Mesendoderm (in vitro differentiated cells): Measurements from ENCODE around the gene NOM1.

Source experiments
- DNase-seq: peaks from one replicate; pipeline ENCODE4 v3.0.0; 2013
- H2AK5ac ChIP-seq: 2 replicates; pipeline ENCODE4 v1.6.1; 2013; ENCODE audit warnings: low read length, inconsistent platforms
- H2BK120ac ChIP-seq: 2 replicates; pipeline ENCODE4 v1.6.1; 2013; ENCODE audit warnings: low read depth, mild to moderate bottlenecking, low read length, moderate library complexity, mixed read lengths
- H2BK15ac ChIP-seq: replicated peaks from 2 replicates; pipeline ENCODE4 v1.6.1; 2013; ENCODE audit warnings: low read depth, mild to moderate bottlenecking, moderate library complexity
- H2BK5ac ChIP-seq: 2 replicates; pipeline ENCODE4 v1.6.1; 2013; ENCODE audit warnings: low read length, inconsistent platforms
- H3K18ac ChIP-seq: 2 replicates; pipeline ENCODE4 v1.6.1; 2013; ENCODE audit warnings: mild to moderate bottlenecking, low read length, mixed read lengths
- H3K23ac ChIP-seq: one replicate; pipeline ENCODE4 v1.6.1; 2013; ENCODE audit warnings: low read length
- H3K27ac ChIP-seq: 2 replicates; pipeline ENCODE4 v1.5.1; 2013; ENCODE audit warnings: low read depth, mild to moderate bottlenecking, inconsistent platforms, low read length, moderate library complexity
- H3K27me3 ChIP-seq: 2 replicates; pipeline ENCODE4 v1.6.1; 2013; ENCODE audit warnings: low read length, control low read depth, mild to moderate bottlenecking, inconsistent platforms; ENCODE audit not compliant: insufficient read depth, poor library complexity
- H3K36me3 ChIP-seq: 2 replicates; pipeline ENCODE4 v1.6.1; 2013; ENCODE audit warnings: low read length, inconsistent platforms; ENCODE audit not compliant: control insufficient read depth, insufficient read depth
- H3K4ac ChIP-seq: one replicate; pipeline ENCODE4 v1.6.1; 2013; ENCODE audit warnings: low read depth, mild to moderate bottlenecking, low read length, moderate library complexity
- H3K4me1 ChIP-seq: 2 replicates; pipeline ENCODE4 v1.6.1; 2013; ENCODE audit warnings: low read depth, low read length, inconsistent platforms; ENCODE audit not compliant: control insufficient read depth
- H3K4me2 ChIP-seq: 2 replicates; pipeline ENCODE4 v1.6.1; 2013; ENCODE audit warnings: low read length
- H3K4me3 ChIP-seq: 2 replicates; pipeline ENCODE4 v1.5.1; 2013; ENCODE audit warnings: mild to moderate bottlenecking, low read length
- H3K56ac ChIP-seq: one replicate; pipeline ENCODE4 v1.6.1; 2013; ENCODE audit warnings: low read length
- H3K79me1 ChIP-seq: 2 replicates; pipeline ENCODE4 v1.6.1; 2013; ENCODE audit warnings: low read length, inconsistent platforms
- H3K79me2 ChIP-seq: 2 replicates; pipeline ENCODE4 v1.6.1; 2013; ENCODE audit warnings: mild to moderate bottlenecking, low read length; ENCODE audit not compliant: control insufficient read depth, insufficient read depth
- H3K9ac ChIP-seq: 2 replicates; pipeline ENCODE4 v1.6.1; 2013; ENCODE audit warnings: low read length, inconsistent platforms
- H4K5ac ChIP-seq: one replicate; pipeline ENCODE4 v1.6.1; 2013; ENCODE audit warnings: low read length
- H4K8ac ChIP-seq: one replicate; pipeline ENCODE4 v1.6.1; 2013; ENCODE audit warnings: low read depth, mild to moderate bottlenecking, control low read depth, low read length, moderate library complexity
- WGBS: extraction: QIAGEN DNeasy Blood & Tissue Kit; methylation state at CpG from one replicate; pipeline ENCODE4 v1.1.7; 2013; ENCODE audit warnings: low lambda C conversion rate, missing lambda C conversion rate; ENCODE audit not compliant: insufficient coverage; ENCODE audit errors: extremely low coverage; 5-methylcytosine and 5-hydroxymethylcytosine counted together

NOM1 gene

GRCh38 chr7:157002819-157003421 lies 53.4 kb downstream of the NOM1 start:
- DNase-seq: peak; percentile 66
- no peak overlapping the region for H3K56ac ChIP-seq

DNA sequence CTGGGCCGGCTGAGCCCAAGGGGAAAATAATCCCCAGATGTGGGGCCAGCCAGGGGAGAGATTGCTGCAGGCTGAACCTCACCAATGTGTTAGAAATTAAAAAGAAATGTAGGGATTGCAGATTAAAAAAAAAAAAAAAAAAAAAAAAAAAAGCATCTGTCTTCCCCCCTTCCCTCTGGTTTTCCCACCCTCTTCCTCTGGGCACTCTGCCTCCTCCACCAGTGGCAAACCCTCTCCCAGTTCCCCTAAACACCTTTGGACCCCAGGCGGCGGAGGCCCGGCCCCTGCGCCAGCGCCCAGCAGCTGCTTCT lies 53.9 kb downstream of the NOM1 start:
- no peak overlapping the region for H2BK15ac ChIP-seq
- H3K56ac ChIP-seq: no peak overlapping the region
- no peak overlapping the region for H2BK120ac ChIP-seq
- peaks cover 91% of the 10 kb centered on the region for H3K27me3 ChIP-seq
- no peak overlapping the region for H4K8ac ChIP-seq
- no peak overlapping the region for H3K4me3 ChIP-seq
- H3K36me3 ChIP-seq: no peaks in the 10 kb centered on the region
- H2BK5ac ChIP-seq: no peak overlapping the region
- no peak overlapping the region for H2AK5ac ChIP-seq
- WGBS: no CpG with 5 or more reads among the region's 6 CpGs
- H3K27ac ChIP-seq: no peak overlapping the region
- no peak overlapping the region for H3K18ac ChIP-seq
- H3K4ac ChIP-seq: no peak overlapping the region
- no peak overlapping the region for H3K23ac ChIP-seq
- H3K4me2 ChIP-seq: no peak overlapping the region
- H3K79me2 ChIP-seq: no peaks in the 10 kb centered on the region
- no peaks in the 10 kb centered on the region for H3K4me1 ChIP-seq
- DNase-seq: no peak
- H3K79me1 ChIP-seq: no peaks in the 10 kb centered on the region
- no peak overlapping the region for H3K9ac ChIP-seq
- H4K5ac ChIP-seq: no peak overlapping the region

More at GRCh38 chr7:157002819-157003421, 53.4 kb downstream of the NOM1 start:
- no peak overlapping the region for H3K18ac ChIP-seq
- H4K8ac ChIP-seq: no peak overlapping the region
- H3K27me3 ChIP-seq: peaks cover 91% of the 10 kb centered on the region
- no peak overlapping the region for H3K9ac ChIP-seq
- no peak overlapping the region for H3K4me3 ChIP-seq
- no peak overlapping the region for H2BK15ac ChIP-seq
- H2AK5ac ChIP-seq: no peak overlapping the region
- no peak overlapping the region for H3K27ac ChIP-seq
- H3K4ac ChIP-seq: no peak overlapping the region
- no peaks in the 10 kb centered on the region for H3K79me2 ChIP-seq
- H3K4me2 ChIP-seq: no peak overlapping the region
- no peak overlapping the region for H4K5ac ChIP-seq
- no peak overlapping the region for H2BK5ac ChIP-seq
- no peaks in the 10 kb centered on the region for H3K79me1 ChIP-seq
- H2BK120ac ChIP-seq: no peak overlapping the region
- H3K4me1 ChIP-seq: no peaks in the 10 kb centered on the region
- WGBS: no CpG with 5 or more reads among the region's 47 CpGs
- no peak overlapping the region for H3K23ac ChIP-seq
- H3K36me3 ChIP-seq: no peaks in the 10 kb centered on the region

GRCh38 chr7:157003756-157004520 lies 54.4 kb downstream of the NOM1 start:
- no peak overlapping the region for H3K23ac ChIP-seq
- no peaks in the 10 kb centered on the region for H3K36me3 ChIP-seq
- H3K4ac ChIP-seq: no peak overlapping the region
- H3K79me2 ChIP-seq: no peaks in the 10 kb centered on the region
- no peak overlapping the region for H3K9ac ChIP-seq
- WGBS: no CpG with 5 or more reads among the region's 60 CpGs
- H3K27ac ChIP-seq: no peak overlapping the region
- no peak overlapping the region for H2AK5ac ChIP-seq
- H3K18ac ChIP-seq: no peak overlapping the region
- H3K79me1 ChIP-seq: no peaks in the 10 kb centered on the region
- no peak overlapping the region for H2BK5ac ChIP-seq
- peaks cover 92% of the 10 kb centered on the region for H3K27me3 ChIP-seq
- no peak overlapping the region for H2BK120ac ChIP-seq
- peak overlapping the region; percentile 19 for H3K56ac ChIP-seq
- no peak overlapping the region for H4K8ac ChIP-seq
- no peaks in the 10 kb centered on the region for H3K4me1 ChIP-seq
- peak; percentile 81 for DNase-seq
- H2BK15ac ChIP-seq: no peak overlapping the region
- H3K4me3 ChIP-seq: no peak overlapping the region
- peak overlapping the region; percentile 18 for H3K4me2 ChIP-seq
- no peak overlapping the region for H4K5ac ChIP-seq

DNA sequence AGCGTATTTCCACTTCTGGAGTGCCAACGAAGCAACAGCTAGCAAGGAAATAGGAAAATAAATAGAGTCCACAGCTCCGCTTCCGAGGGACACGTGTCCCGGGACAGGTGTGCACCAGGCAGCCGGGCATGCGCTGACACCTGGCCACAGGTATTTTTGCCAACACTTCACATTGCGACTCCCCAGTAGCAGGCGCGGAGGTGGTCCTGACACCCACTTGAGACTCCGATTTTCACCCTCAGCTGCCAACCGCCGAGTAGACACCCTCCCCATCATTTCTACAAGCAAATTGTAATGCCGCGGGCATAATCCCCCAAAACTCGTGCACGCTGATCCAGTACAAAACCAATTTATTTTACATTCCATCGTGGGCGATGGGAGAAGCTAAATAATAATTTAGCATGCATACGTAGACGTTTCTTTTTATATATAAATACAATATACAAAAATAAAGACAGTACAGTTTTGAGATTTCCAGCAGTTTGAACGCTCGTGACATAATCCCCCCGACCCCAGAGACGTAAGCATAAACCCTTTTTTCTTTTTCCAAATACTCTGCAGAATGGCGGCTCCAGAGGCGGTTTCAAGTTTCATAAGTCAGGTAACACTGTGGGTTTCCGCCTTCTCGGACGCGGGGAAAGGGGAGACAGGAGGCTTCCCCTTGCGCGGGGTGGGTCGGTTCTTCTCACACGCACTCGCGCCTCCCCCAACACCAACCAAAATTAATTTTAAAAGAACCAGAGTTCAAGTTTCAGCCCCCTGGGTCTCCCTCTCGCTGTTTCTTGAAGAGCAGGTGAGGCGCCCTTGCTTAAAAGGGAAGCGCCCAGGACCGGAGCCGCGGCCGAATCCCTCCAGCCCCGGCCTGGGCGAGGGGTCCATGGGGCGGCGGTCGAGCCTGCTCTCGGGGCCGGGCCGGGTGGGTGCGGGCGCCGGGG lies 55.3 kb downstream of the NOM1 start:
- H2BK5ac ChIP-seq: no peak overlapping the region
- H2BK120ac ChIP-seq: no peak overlapping the region
- no peak overlapping the region for H3K27ac ChIP-seq
- H3K36me3 ChIP-seq: no peaks in the 10 kb centered on the region
- peak overlapping the region; percentile 89 for H3K23ac ChIP-seq
- H2BK15ac ChIP-seq: no peak overlapping the region
- no peaks in the 10 kb centered on the region for H3K4me1 ChIP-seq
- no peak overlapping the region for H3K4me3 ChIP-seq
- no peak overlapping the region for H4K5ac ChIP-seq
- H2AK5ac ChIP-seq: no peak overlapping the region
- no peak overlapping the region for H3K18ac ChIP-seq
- no peak overlapping the region for H4K8ac ChIP-seq
- no CpG with 5 or more reads among the region's 56 CpGs for WGBS
- no peak overlapping the region for H3K4ac ChIP-seq
- no peak for DNase-seq
- no peaks in the 10 kb centered on the region for H3K79me2 ChIP-seq
- no peak overlapping the region for H3K9ac ChIP-seq
- no peak overlapping the region for H3K56ac ChIP-seq
- H3K79me1 ChIP-seq: no peaks in the 10 kb centered on the region
- H3K27me3 ChIP-seq: peaks cover 91% of the 10 kb centered on the region
- H3K4me2 ChIP-seq: no peak overlapping the region

DNA sequence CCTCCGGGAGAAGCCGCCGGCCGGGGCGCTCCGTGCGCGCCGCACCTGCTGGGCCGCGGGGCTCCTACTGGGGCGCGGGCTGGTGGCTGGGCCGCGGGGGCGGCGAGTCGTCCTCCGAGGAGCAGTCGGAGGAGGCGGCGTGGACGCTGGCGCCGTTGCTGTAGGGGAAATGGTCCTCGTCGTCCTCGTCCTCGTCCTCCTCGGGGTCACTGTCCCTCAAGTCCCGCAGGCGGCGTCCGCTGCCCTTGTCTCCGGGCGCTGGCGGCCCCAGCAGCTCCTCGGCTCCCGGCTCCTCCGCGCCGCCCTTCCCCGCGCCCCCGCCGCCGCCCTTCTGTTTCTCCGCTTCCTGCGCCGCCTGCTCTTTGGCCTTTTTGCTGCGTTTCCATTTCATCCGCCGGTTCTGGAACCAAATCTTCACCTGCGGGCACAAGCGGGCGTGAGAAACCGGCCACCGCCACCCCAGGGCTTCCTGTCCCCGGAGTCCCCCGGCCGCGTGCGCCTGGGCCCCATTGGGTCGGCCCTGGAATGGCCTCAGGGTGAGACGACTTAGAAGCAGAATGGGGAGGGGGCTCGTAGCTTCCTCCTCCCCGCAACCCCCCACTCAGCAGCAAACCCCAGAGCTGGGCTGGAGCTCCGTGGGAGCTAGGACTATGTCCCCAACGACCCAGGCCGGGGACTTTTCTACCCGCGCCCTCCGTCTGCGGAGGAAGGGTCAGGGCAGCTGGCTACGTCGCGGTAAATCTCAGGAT lies 56.1 kb downstream of the NOM1 start:
- H2BK120ac ChIP-seq: no peak overlapping the region
- H3K23ac ChIP-seq: no peak overlapping the region
- no peak overlapping the region for H3K4ac ChIP-seq
- no peak overlapping the region for H2BK15ac ChIP-seq
- no peak overlapping the region for H4K8ac ChIP-seq
- peaks cover 85% of the 10 kb centered on the region for H3K27me3 ChIP-seq
- no peak overlapping the region for H3K27ac ChIP-seq
- no peaks in the 10 kb centered on the region for H3K79me2 ChIP-seq
- H2BK5ac ChIP-seq: no peak overlapping the region
- no peak overlapping the region for H2AK5ac ChIP-seq
- WGBS: no CpG with 5 or more reads among the region's 77 CpGs
- H3K4me2 ChIP-seq: no peak overlapping the region
- no peak overlapping the region for H4K5ac ChIP-seq
- peak overlapping the region; percentile 8 for H3K18ac ChIP-seq
- no peak overlapping the region for H3K4me3 ChIP-seq
- no peaks in the 10 kb centered on the region for H3K36me3 ChIP-seq
- no peak overlapping the region for H3K56ac ChIP-seq
- H3K79me1 ChIP-seq: no peaks in the 10 kb centered on the region
- peak; percentile 26 for DNase-seq
- no peak overlapping the region for H3K9ac ChIP-seq
- no peaks in the 10 kb centered on the region for H3K4me1 ChIP-seq
